Neural cell (in vitro differentiated cells): ENCODE data around the gene IRF7. TPM values are rescaled to one million over a fixed set of nuclear protein-coding genes. Genes with fewer than 3 reads are reported as not detected.

Experiments
- H2AFZ ChIP-seq: fragments of 200-600, 300-800 bp; sonication (generic), shearing (Covaris generic); 2 replicates; pipeline ENCODE4 v1.6.0; 2014; ENCODE audit warnings: low read depth, mild to moderate bottlenecking, antibody characterized with exemption, low read length, moderate library complexity
- H3F3A ChIP-seq: fragments of 200-600 bp; shearing (Covaris generic); 2 replicates; pipeline ENCODE4 v1.6.1; 2016; ENCODE audit warnings: mild to moderate bottlenecking, moderate library complexity, mixed read lengths, antibody characterized with exemption, low read length; ENCODE audit not compliant: insufficient read depth, poor library complexity, severe bottlenecking
- H3K27ac ChIP-seq: fragments of 200-600, 300-800 bp; sonication (generic), shearing (Covaris generic); 2 replicates; pipeline ENCODE4 v1.5.1; 2014; ENCODE audit warnings: mild to moderate bottlenecking, low read length, moderate library complexity
- H3K27me3 ChIP-seq: fragments of 300-800, 200-600 bp; sonication (generic), shearing (Covaris generic); 2 replicates; pipeline ENCODE4 v1.6.0; 2014; ENCODE audit warnings: mild to moderate bottlenecking, low read depth, low read length, moderate library complexity; ENCODE audit not compliant: insufficient read depth
- H3K36me3 ChIP-seq: fragments of 300-800, 200-600 bp; sonication (generic), shearing (Covaris generic); 2 replicates; pipeline ENCODE4 v1.5.1; 2014; ENCODE audit warnings: mild to moderate bottlenecking, antibody characterized with exemption, low read length, moderate library complexity; ENCODE audit not compliant: insufficient read depth
- H3K4me2 ChIP-seq: fragments of 300-800, 200-600 bp; sonication (generic), shearing (Covaris generic); 2 replicates; pipeline ENCODE4 v1.6.0; 2014; ENCODE audit warnings: mild to moderate bottlenecking, low read length
- H3K4me3 ChIP-seq: fragments of 300-800, 200-600 bp; sonication (generic), shearing (Covaris generic); 2 replicates; pipeline ENCODE4 v1.5.1; 2014; ENCODE audit warnings: mild to moderate bottlenecking, low read length, moderate library complexity
- H3K79me2 ChIP-seq: fragments of 200-600 bp; shearing (Covaris generic); replicated peaks from 2 replicates; pipeline ENCODE4 v1.6.0; 2014; ENCODE audit warnings: mild to moderate bottlenecking, low read length, moderate library complexity; ENCODE audit not compliant: insufficient read depth
- H3K9ac ChIP-seq: fragments of 300-800, 200-600 bp; sonication (generic), shearing (Covaris generic); 2 replicates; pipeline ENCODE4 v1.6.1; 2016; ENCODE audit warnings: mild to moderate bottlenecking, low read length, mixed read lengths
- H3K9me2 ChIP-seq: fragments of 200-600 bp; shearing (Covaris generic); 2 replicates; pipeline ENCODE4 v1.6.1; 2016; ENCODE audit warnings: mild to moderate bottlenecking, low read length, mixed read lengths; ENCODE audit not compliant: insufficient read depth
- H3K9me3 ChIP-seq: fragments of 200-600, 300-800 bp; sonication (generic), shearing (Covaris generic); 2 replicates; pipeline ENCODE4 v1.6.1; 2016; ENCODE audit warnings: mild to moderate bottlenecking, mixed run types, low read length, moderate library complexity, mixed read lengths
- H4K20me1 ChIP-seq: fragments of 200-600 bp; shearing (Covaris generic); 2 replicates; pipeline ENCODE4 v1.6.1; 2016; ENCODE audit warnings: mild to moderate bottlenecking, mixed run types; ENCODE audit not compliant: insufficient read depth
- EP300 ChIP-seq: fragments of 450-650 bp; conservative IDR thresholded peaks from 2 replicates; pipeline ENCODE4 v1.6.1; 2014; ENCODE audit warnings: antibody characterized with exemption, mild to moderate bottlenecking, moderate library complexity; ENCODE audit not compliant: poor library complexity, severe bottlenecking
- EZH2 ChIP-seq: fragments of 200-600, 300-800 bp; shearing (Covaris generic), sonication (generic); IDR thresholded peaks from 2 replicates; pipeline ENCODE4 v1.6.1; 2014; ENCODE audit warnings: antibody characterized with exemption, low read length, borderline replicate concordance, mild to moderate bottlenecking; ENCODE audit not compliant: insufficient read depth, poor library complexity, severe bottlenecking
- MXI1 ChIP-seq: fragments of 450-650 bp; conservative IDR thresholded peaks from 2 replicates; pipeline ENCODE4 v1.6.1; 2014; ENCODE audit warnings: antibody characterized with exemption, mild to moderate bottlenecking; ENCODE audit not compliant: poor library complexity, severe bottlenecking
- POLR2AphosphoS5 ChIP-seq: IDR thresholded peaks from 2 replicates; pipeline ENCODE4 v1.6.1; 2012
- RAD21 ChIP-seq: fragments of 450-650 bp; conservative IDR thresholded peaks from 2 replicates; pipeline ENCODE4 v1.6.1; 2014; ENCODE audit warnings: antibody characterized with exemption, mild to moderate bottlenecking, moderate library complexity
- REST ChIP-seq: IDR thresholded peaks from 2 replicates; pipeline ENCODE4 v1.6.1; 2012; ENCODE audit warnings: borderline replicate concordance
- SMC3 ChIP-seq: fragments of 450-650 bp; conservative IDR thresholded peaks from 2 replicates; pipeline ENCODE4 v1.6.1; 2014; ENCODE audit warnings: antibody characterized with exemption, mild to moderate bottlenecking, moderate library complexity; ENCODE audit not compliant: poor library complexity
- TAF1 ChIP-seq: IDR thresholded peaks from 2 replicates; pipeline ENCODE4 v1.6.1; 2012; ENCODE audit warnings: low read depth
- polyA plus RNA-seq: library from polyadenylated mRNA; depleted of rRNA; stranded (reverse); fragments of >200 nt; gene quantifications from 2 replicates; pipeline ENCODE4 v1.2.3, GENCODE V29; 2014
- TF ChIP-seq, protein P1 (sequence below): fragments of 450-650 bp; IDR thresholded peaks from 2 replicates; pipeline ENCODE4 v1.5.1; 2014; ENCODE audit warnings: antibody characterized with exemption, mild to moderate bottlenecking, moderate library complexity; ENCODE audit not compliant: poor library complexity, severe bottlenecking

Gene IRF7
- polyA plus RNA-seq, 1 donor from 2014 or later: 1.1 TPM

GRCh38 chr11:638631-639331, 23.0 kb upstream of the IRF7 start:
- Histone ChIP-seq H3K27ac (no peak overlapping the region), H3K36me3 (no peaks in the 10 kb centered on the region), H3K27me3 (peaks cover 31% of the 10 kb centered on the region), H4K20me1 (peaks cover 12% of the 10 kb centered on the region), H3K4me2 (no peak overlapping the region), H2AFZ (no peak overlapping the region), H3K9me2 (no peaks in the 10 kb centered on the region), H3K9me3 (no peaks in the 10 kb centered on the region), H3K4me3 (no peak overlapping the region), H3K9ac (no peak overlapping the region), H3K79me2 (no peaks in the 10 kb centered on the region), H3F3A (no peaks in the 10 kb centered on the region)
- TF ChIP-seq MXI1: no peak
- no peak for TF ChIP-seq EP300
- TF ChIP-seq TAF1: no peak

GRCh38 chr11:637593-638521, 22.1 kb upstream of the IRF7 start:
- peaks cover 31% of the 10 kb centered on the region for H3K27me3 ChIP-seq
- TF ChIP-seq, protein P1, sequence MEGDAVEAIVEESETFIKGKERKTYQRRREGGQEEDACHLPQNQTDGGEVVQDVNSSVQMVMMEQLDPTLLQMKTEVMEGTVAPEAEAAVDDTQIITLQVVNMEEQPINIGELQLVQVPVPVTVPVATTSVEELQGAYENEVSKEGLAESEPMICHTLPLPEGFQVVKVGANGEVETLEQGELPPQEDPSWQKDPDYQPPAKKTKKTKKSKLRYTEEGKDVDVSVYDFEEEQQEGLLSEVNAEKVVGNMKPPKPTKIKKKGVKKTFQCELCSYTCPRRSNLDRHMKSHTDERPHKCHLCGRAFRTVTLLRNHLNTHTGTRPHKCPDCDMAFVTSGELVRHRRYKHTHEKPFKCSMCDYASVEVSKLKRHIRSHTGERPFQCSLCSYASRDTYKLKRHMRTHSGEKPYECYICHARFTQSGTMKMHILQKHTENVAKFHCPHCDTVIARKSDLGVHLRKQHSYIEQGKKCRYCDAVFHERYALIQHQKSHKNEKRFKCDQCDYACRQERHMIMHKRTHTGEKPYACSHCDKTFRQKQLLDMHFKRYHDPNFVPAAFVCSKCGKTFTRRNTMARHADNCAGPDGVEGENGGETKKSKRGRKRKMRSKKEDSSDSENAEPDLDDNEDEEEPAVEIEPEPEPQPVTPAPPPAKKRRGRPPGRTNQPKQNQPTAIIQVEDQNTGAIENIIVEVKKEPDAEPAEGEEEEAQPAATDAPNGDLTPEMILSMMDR: no peak
- peak; percentile 59 for TF ChIP-seq EZH2
- TF ChIP-seq EP300: no peak
- no peak for TF ChIP-seq MXI1
- no peak overlapping the region for H3K27ac ChIP-seq
- H4K20me1 ChIP-seq: peaks cover 12% of the 10 kb centered on the region
- H2AFZ ChIP-seq: no peak overlapping the region
- peak overlapping the region; percentile 9 for H3K9ac ChIP-seq
- no peaks in the 10 kb centered on the region for H3F3A ChIP-seq
- H3K79me2 ChIP-seq: no peaks in the 10 kb centered on the region
- no peaks in the 10 kb centered on the region for H3K9me2 ChIP-seq
- H3K9me3 ChIP-seq: no peaks in the 10 kb centered on the region
- no peak overlapping the region for H3K4me2 ChIP-seq
- no peaks in the 10 kb centered on the region for H3K36me3 ChIP-seq
- H3K4me3 ChIP-seq: peak overlapping the region; percentile 34

DNA sequence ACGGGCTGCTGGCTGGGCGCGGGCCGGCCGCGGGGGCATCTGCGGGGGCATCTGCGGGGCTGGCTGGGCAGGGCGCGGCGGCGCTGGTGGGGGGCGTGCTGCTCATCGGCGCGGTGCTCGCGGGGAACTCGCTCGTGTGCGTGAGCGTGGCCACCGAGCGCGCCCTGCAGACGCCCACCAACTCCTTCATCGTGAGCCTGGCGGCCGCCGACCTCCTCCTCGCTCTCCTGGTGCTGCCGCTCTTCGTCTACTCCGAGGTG, 21.5 kb upstream of the IRF7 start:
- H3K9ac ChIP-seq: no peak overlapping the region

More for the DNA sequence above, 21.5 kb upstream of the IRF7 start:
- no peak overlapping the region for H3K27ac ChIP-seq
- H3K79me2 ChIP-seq: no peaks in the 10 kb centered on the region
- no peaks in the 10 kb centered on the region for H3K36me3 ChIP-seq
- H4K20me1 ChIP-seq: peaks cover 12% of the 10 kb centered on the region
- TF ChIP-seq EP300: no peak
- TF ChIP-seq POLR2AphosphoS5: no peak
- TF ChIP-seq RAD21: no peak
- TF ChIP-seq MXI1: no peak
- no peak for TF ChIP-seq REST
- TF ChIP-seq SMC3: no peak
- TF ChIP-seq EZH2: no peak
- no peak for TF ChIP-seq TAF1
- TF ChIP-seq, protein P1: no peak
- H3F3A ChIP-seq: no peaks in the 10 kb centered on the region
- H2AFZ ChIP-seq: no peak overlapping the region
- peaks cover 31% of the 10 kb centered on the region for H3K27me3 ChIP-seq
- H3K4me3 ChIP-seq: peak overlapping the region; percentile 34
- no peak overlapping the region for H3K4me2 ChIP-seq
- no peaks in the 10 kb centered on the region for H3K9me3 ChIP-seq
- no peaks in the 10 kb centered on the region for H3K9me2 ChIP-seq
